HCT116 (cell line): ENCODE measurements around the gene MYRF. TPM values are rescaled to one million over a fixed set of nuclear protein-coding genes. Genes with fewer than 3 reads are reported as not detected.

Experiments used
- ATAC-seq: fragments of 200-7000 bp; cut with Tn5 transposase; 2 replicates; pipeline ENCODE4 v1.9.1; 2020; ENCODE audit warnings: mild to moderate bottlenecking, moderate library complexity
- BruUV-seq: library from RNA; stranded (reverse); fragments of 400-500 nt; replicated peaks from 2 replicates; lab custom pipeline; 2021; lab: Mats Ljungman, UMichigan
- CTCF ChIA-PET: fragments of 300-600 bp; sonication (Branson Sonifier 250); formaldehyde crosslinking; loops from one replicate; lab custom pipeline; 2021; ENCODE audit warnings: antibody characterized with exemption; lab: Charles Lee
- POLR2A ChIA-PET: fragments of 300-600, 350-600 bp; sonication (Branson Sonifier 250); formaldehyde crosslinking; loops from one replicate; lab custom pipeline; 2021; ENCODE audit warnings: antibody characterized with exemption; lab: Charles Lee
- RAD21 ChIA-PET, 2 experiments: fragments of 300-600 bp; sonication (Branson Sonifier 250); formaldehyde crosslinking; loops; one replicate each; lab custom pipeline; 2023; ENCODE audit warnings: low total read pairs in 2 of 2; ENCODE audit not compliant: uncharacterized antibody in 2 of 2, unreplicated experiment in 2 of 2, low non-redundant PET in 1 of 2; lab: Charles Lee
- DNase-seq: peaks from one replicate; pipeline ENCODE4 v3.0.0-alpha.2; 2010; ENCODE audit warnings: low read depth, low spot score
- H2AFZ ChIP-seq: fragments of 200-600 bp; shearing (Covaris generic), sonication (generic); 2 replicates; pipeline ENCODE4 v1.6.1; 2017; ENCODE audit warnings: low read depth, mixed run types, mixed read lengths, antibody characterized with exemption, low read length; ENCODE audit not compliant: poor library complexity, severe bottlenecking
- H3K27ac ChIP-seq: 2 replicates; pipeline ENCODE4 v1.5.1; 2012; ENCODE audit warnings: low read depth, low read length
- H3K27me3 ChIP-seq: fragments of 200-600 bp; sonication (generic); 2 replicates; pipeline ENCODE4 v1.6.1; 2016; ENCODE audit warnings: mixed run types, low read length, mixed read lengths; ENCODE audit not compliant: insufficient read depth
- H3K36me3 ChIP-seq, 2 experiments: fragments of 200-500 bp in 1 of 2; fragments of 200-600 bp in 1 of 2; sonication (Bioruptor generic) in 1 of 2; sonication (generic) in 1 of 2; 2 replicates each; pipeline versions ENCODE4 v1.5.1 to v1.6.1; 2014 to 2016; ENCODE audit warnings: low read length in 2 of 2, inconsistent platforms in 1 of 2, mixed read lengths in 1 of 2, mixed run types in 1 of 2; ENCODE audit not compliant: insufficient read depth in 2 of 2, control insufficient read depth in 1 of 2
- H3K4me1 ChIP-seq, 2 experiments: fragments of 200-600 bp in 1 of 2; sonication (generic) in 1 of 2; 2 replicates each; pipeline versions ENCODE4 v1.5.1 to v1.6.1; 2012 to 2017; ENCODE audit warnings: low read length in 2 of 2, inconsistent platforms in 1 of 2, mild to moderate bottlenecking in 1 of 2, mixed read lengths in 1 of 2, mixed run types in 1 of 2, moderate library complexity in 1 of 2; ENCODE audit not compliant: insufficient read depth in 2 of 2, control insufficient read depth in 1 of 2
- H3K4me2 ChIP-seq: fragments of 200-600 bp; sonication (generic); 2 replicates; pipeline ENCODE4 v1.6.1; 2017; ENCODE audit warnings: mixed run types, low read length, mixed read lengths
- H3K4me3 ChIP-seq, 2 experiments: fragments of 200-600 bp in 1 of 2; sonication (generic) in 1 of 2; replicated peaks in 1 of 2; 2 replicates each; pipeline ENCODE4 v1.5.1; 2011 to 2016; ENCODE audit warnings: low read length in 2 of 2, control low read depth in 1 of 2, low read depth in 1 of 2, mild to moderate bottlenecking in 1 of 2, mixed read lengths in 1 of 2, mixed run types in 1 of 2
- H3K79me2 ChIP-seq: fragments of 200-600 bp; sonication (generic); 2 replicates; pipeline ENCODE4 v1.6.1; 2017; ENCODE audit warnings: mild to moderate bottlenecking, mixed run types, low read length, moderate library complexity, mixed read lengths; ENCODE audit not compliant: insufficient read depth
- H3K9ac ChIP-seq: fragments of 200-600 bp; sonication (generic); 2 replicates; pipeline ENCODE4 v1.6.1; 2016; ENCODE audit warnings: low read length, mixed read lengths
- H3K9me2 ChIP-seq: fragments of 200-600 bp; sonication (generic), shearing (Covaris generic); 2 replicates; pipeline ENCODE4 v1.6.1; 2017; ENCODE audit warnings: mixed run types, mild to moderate bottlenecking, moderate library complexity; ENCODE audit not compliant: insufficient read depth
- H3K9me3 ChIP-seq, 2 experiments: fragments of 200-500 bp in 1 of 2; fragments of 200-600 bp in 1 of 2; sonication (Bioruptor generic) in 1 of 2; sonication (generic) in 1 of 2; 2 replicates each; pipeline ENCODE4 v1.6.1; 2014 to 2017; ENCODE audit warnings: low read length in 2 of 2, mixed read lengths in 2 of 2, inconsistent platforms in 1 of 2, low read depth in 1 of 2, mild to moderate bottlenecking in 1 of 2, mixed run types in 1 of 2, moderate library complexity in 1 of 2; ENCODE audit not compliant: control insufficient read depth in 1 of 2, insufficient read depth in 1 of 2
- H4K20me1 ChIP-seq: fragments of 200-600 bp; sonication (generic), shearing (Covaris generic); 2 replicates; pipeline ENCODE4 v1.6.1; 2017; ENCODE audit warnings: mixed run types, mild to moderate bottlenecking, moderate library complexity; ENCODE audit not compliant: insufficient read depth
- ATF3 ChIP-seq: IDR thresholded peaks from 2 replicates; pipeline ENCODE4 v1.6.1; 2012
- CEBPB ChIP-seq: IDR thresholded peaks from 2 replicates; pipeline ENCODE4 v1.6.1; 2012; ENCODE audit warnings: low read depth
- CTCF ChIP-seq, 3 experiments: fragments of 200-600 bp in 1 of 3; sonication (generic) in 1 of 3; IDR thresholded peaks in 2 of 3; conservative IDR thresholded peaks in 1 of 3; 2 replicates each; pipeline ENCODE4 v1.5.1; 2012 to 2017; ENCODE audit warnings: low read depth in 2 of 3, low read length in 2 of 3, antibody characterized with exemption in 1 of 3, borderline replicate concordance in 1 of 3, control low read depth in 1 of 3, mild to moderate bottlenecking in 1 of 3, mixed read lengths in 1 of 3, mixed run types in 1 of 3, moderate library complexity in 1 of 3; ENCODE audit not compliant: insufficient read depth in 1 of 3
- EGR1 ChIP-seq: IDR thresholded peaks from 2 replicates; pipeline ENCODE4 v1.6.1; 2012; ENCODE audit warnings: low read depth
- ELF1 ChIP-seq: IDR thresholded peaks from 2 replicates; pipeline ENCODE4 v1.6.1; 2012; ENCODE audit warnings: low read depth, borderline replicate concordance
- EZH2 ChIP-seq: fragments of 200-600 bp; sonication (generic); IDR thresholded peaks from 2 replicates; pipeline ENCODE4 v1.6.1; 2017; ENCODE audit warnings: antibody characterized with exemption, mixed run types
- FOSL1 ChIP-seq: IDR thresholded peaks from 2 replicates; pipeline ENCODE4 v1.6.1; 2012; ENCODE audit warnings: low read depth
- JUND ChIP-seq: IDR thresholded peaks from 2 replicates; pipeline ENCODE4 v1.6.1; 2012
- MAX ChIP-seq: IDR thresholded peaks from 2 replicates; pipeline ENCODE4 v1.6.1; 2012
- POLR2A ChIP-seq: IDR thresholded peaks from 2 replicates; pipeline ENCODE4 v1.7.0; 2011; ENCODE audit warnings: borderline replicate concordance; ENCODE audit not compliant: insufficient read depth, insufficient read length; ENCODE audit errors: extremely low read depth
- POLR2AphosphoS5 ChIP-seq: IDR thresholded peaks from 2 replicates; pipeline ENCODE4 v1.6.1; 2011; ENCODE audit warnings: mild to moderate bottlenecking, low read depth, low read length, moderate library complexity
- RAD21 ChIP-seq: IDR thresholded peaks from 2 replicates; pipeline ENCODE4 v1.6.1; 2012; ENCODE audit warnings: low read depth, mild to moderate bottlenecking
- REST ChIP-seq: IDR thresholded peaks from 2 replicates; pipeline ENCODE4 v1.6.1; 2012; ENCODE audit warnings: low read depth
- SIN3A ChIP-seq: IDR thresholded peaks from 2 replicates; pipeline ENCODE4 v1.6.1; 2012; ENCODE audit warnings: low read depth
- SP1 ChIP-seq: IDR thresholded peaks from 2 replicates; pipeline ENCODE4 v1.6.1; 2012; ENCODE audit warnings: low read depth
- SRF ChIP-seq: IDR thresholded peaks from 2 replicates; pipeline ENCODE4 v1.6.1; 2012; ENCODE audit warnings: low read depth
- TCF7L2 ChIP-seq: IDR thresholded peaks from 2 replicates; pipeline ENCODE4 v1.7.0; 2011; ENCODE audit warnings: borderline replicate concordance, inconsistent platforms; ENCODE audit not compliant: insufficient read depth, insufficient read length; ENCODE audit errors: extremely low read depth
- ZBTB33 ChIP-seq: IDR thresholded peaks from 2 replicates; pipeline ENCODE4 v1.6.1; 2011; ENCODE audit warnings: mild to moderate bottlenecking, low read length, moderate library complexity; ENCODE audit not compliant: insufficient replicate concordance; ENCODE audit errors: extremely low read depth
- ZNF274 ChIP-seq: fragments of 200-500 bp; sonication (Bioruptor generic); IDR thresholded peaks from 2 replicates; pipeline ENCODE4 v1.6.1; 2014; ENCODE audit warnings: mild to moderate bottlenecking, low read depth, low read length, inconsistent platforms
- intact Hi-C: fragments of 100-400 bp; cut with micrococcal nuclease; formaldehyde crosslinking; loops from 2 replicates; pipeline ENCODE4 v1.10.0; 2022
- total RNA-seq: library from RNA; stranded (reverse); gene quantifications from one replicate; pipeline ENCODE4 v1.2.1, GENCODE V29; 2021; ENCODE audit not compliant: unreplicated experiment

The MYRF gene
- total RNA-seq, 1 experiment from 2014 or later: 52.3 TPM

- ATAC-seq (no peak), DNase-seq (no peak)
- RAD21 ChIA-PET: no interaction called here
- Histone ChIP-seq H3K79me2 (peaks cover 31% of the 10 kb centered on the region), H2AFZ (no peak overlapping the region), H3K9me3 (no peaks in the 10 kb centered on the region), H3K4me1 (peaks cover 0 to 5% of the 10 kb centered on the region in 2 experiments; a peak in 1 of 4 replicates), H3K27ac (no peak overlapping the region), H3K36me3 (peaks cover 6 to 40% of the 10 kb centered on the region in 2 experiments), H3K9me2 (no peaks in the 10 kb centered on the region), H4K20me1 (peaks cover 2% of the 10 kb centered on the region; the same call in 1 of the 2 replicates), H3K4me2 (no peak overlapping the region), H3K4me3 (no peak overlapping the region), H3K9ac (no peak overlapping the region), H3K27me3 (no peaks in the 10 kb centered on the region)
- TF ChIP-seq FOSL1 (no peak), RAD21 (no peak), CEBPB (no peak), JUND (no peak), TCF7L2 (no peak), SP1 (no peak), SRF (no peak), MAX (no peak), EGR1 (no peak), CTCF (IDR thresholded peaks at IDR 0.05 in 2 of 3, conservative IDR thresholded peaks at IDR 0.05 in 1 of 3; ENCODE audit: borderline replicate concordance in 1 of 3, insufficient read depth in 1 of 3, low read depth in 2 of 3, low read length in 2 of 3) (no peak), EZH2 (no peak), ATF3 (no peak), POLR2A (no peak), ZBTB33 (no peak), SIN3A (no peak), REST (no peak), POLR2AphosphoS5 (no peak), ZNF274 (no peak), ELF1 (no peak)
- BruUV-seq: no TSS peak
- CTCF ChIA-PET: no interaction called here
- POLR2A ChIA-PET: no interaction called here
- intact Hi-C loops: no loop called here
Measured at GRCh38 chr11:61802605-61803004, 50.2 kb downstream of the MYRF start.
